ENCODE results near the gene DAPK2.

The DAPK2 gene

DNA sequence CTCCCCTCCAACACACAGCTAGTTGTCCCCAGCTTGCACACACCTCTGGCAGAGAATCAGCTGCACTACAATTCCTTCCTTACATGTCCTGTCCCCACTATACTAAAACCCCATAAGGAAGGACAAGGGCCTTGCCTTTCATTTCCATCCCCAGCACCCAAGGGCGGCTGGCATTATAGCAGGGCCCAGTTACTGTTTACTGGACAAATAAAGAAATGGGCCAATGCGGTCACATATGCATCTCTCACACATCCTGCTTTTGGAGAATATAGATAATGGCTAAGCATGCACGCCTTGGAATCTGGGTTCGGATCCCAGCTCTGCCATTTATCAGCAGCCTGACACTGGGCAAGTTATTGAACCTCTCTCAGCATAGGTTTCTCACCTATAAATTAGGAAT lies 99.1 kb downstream of the DAPK2 start:
- TF ChIP-seq REST (IDR thresholded peaks at IDR 0.05; ENCODE audit: insufficient read depth in 1 of 2, low read depth in 2 of 2, low read length in 2 of 2) (no peak), TAF1 (IDR thresholded peaks at IDR 0.05; ENCODE audit: borderline replicate concordance, insufficient read depth, low read length) (no peak), SIN3A (IDR thresholded peaks at IDR 0.05; ENCODE audit: borderline replicate concordance, insufficient read depth, low read length) (no peak), FOXP2 (optimal IDR thresholded peaks at IDR 0.05; ENCODE audit: borderline replicate concordance, extremely low read depth, extremely low read length, insufficient read depth) (no peak), POLR2AphosphoS5 (IDR thresholded peaks at IDR 0.05; ENCODE audit: low read depth, low read length) (no peak)

- no peak for TF ChIP-seq TAF1 (IDR thresholded peaks at IDR 0.05; ENCODE audit: borderline replicate concordance, insufficient read depth, low read length)
- no peak for TF ChIP-seq SIN3A (IDR thresholded peaks at IDR 0.05; ENCODE audit: borderline replicate concordance, insufficient read depth, low read length)
- TF ChIP-seq POLR2AphosphoS5 (IDR thresholded peaks at IDR 0.05; ENCODE audit: low read depth, low read length): no peak
- TF ChIP-seq FOXP2 (optimal IDR thresholded peaks at IDR 0.05; ENCODE audit: borderline replicate concordance, extremely low read depth, extremely low read length, insufficient read depth): no peak
- no peak for TF ChIP-seq REST (IDR thresholded peaks at IDR 0.05; ENCODE audit: insufficient read depth in 1 of 2, low read depth in 2 of 2, low read length in 2 of 2)
Measured at GRCh38 chr15:63946524-63947065, 99.7 kb downstream of the DAPK2 start.

GRCh38 chr15:63945838-63946298 lies 100.4 kb downstream of the DAPK2 start:
- TF ChIP-seq POLR2AphosphoS5 (IDR thresholded peaks at IDR 0.05; ENCODE audit: low read depth, low read length) (no peak), FOXP2 (optimal IDR thresholded peaks at IDR 0.05; ENCODE audit: borderline replicate concordance, extremely low read depth, extremely low read length, insufficient read depth) (no peak), SIN3A (IDR thresholded peaks at IDR 0.05; ENCODE audit: borderline replicate concordance, insufficient read depth, low read length) (no peak), REST (IDR thresholded peaks at IDR 0.05; ENCODE audit: insufficient read depth in 1 of 2, low read depth in 2 of 2, low read length in 2 of 2) (no peak), TAF1 (IDR thresholded peaks at IDR 0.05; ENCODE audit: borderline replicate concordance, insufficient read depth, low read length) (no peak)

DNA sequence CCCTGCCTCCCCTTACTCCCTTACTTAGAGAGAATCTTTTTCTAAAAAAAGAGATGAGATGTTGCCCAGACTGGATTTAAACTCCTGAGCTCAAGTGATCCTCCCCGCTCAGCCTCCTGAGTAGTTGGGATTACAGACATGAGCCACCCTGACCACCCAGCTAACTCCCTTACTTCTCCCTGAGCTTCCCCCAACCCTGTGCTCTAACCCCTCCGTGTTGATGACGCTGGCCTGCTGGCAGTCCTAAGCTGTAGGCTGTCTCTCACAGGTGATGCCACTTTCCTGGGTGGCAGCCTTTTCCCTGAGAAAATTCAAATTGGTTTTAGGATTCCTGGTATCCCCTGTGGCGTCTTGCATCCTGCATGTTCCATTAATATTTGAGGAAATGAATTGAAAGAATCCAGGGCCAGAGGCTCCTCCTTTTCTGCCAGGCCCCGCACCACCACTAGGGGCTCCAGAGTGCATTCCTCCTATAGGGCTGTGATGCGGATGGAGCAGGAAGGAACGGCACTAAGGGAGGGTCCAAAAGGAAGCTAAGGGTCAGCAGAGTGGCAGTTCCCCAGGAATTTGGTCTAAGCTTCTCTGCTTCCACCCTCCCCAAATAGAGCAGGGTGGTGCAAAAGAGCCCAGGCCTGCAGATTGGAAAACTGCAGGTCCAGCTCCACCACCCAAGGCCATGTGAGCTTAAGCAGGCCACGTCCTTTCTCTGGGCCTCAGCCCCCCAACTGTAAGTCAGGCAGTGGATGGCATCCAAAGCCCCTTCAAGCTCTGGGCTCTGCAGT lies 101.1 kb downstream of the DAPK2 start:
- no peak for TF ChIP-seq FOXP2 (optimal IDR thresholded peaks at IDR 0.05; ENCODE audit: borderline replicate concordance, extremely low read depth, extremely low read length, insufficient read depth)
- TF ChIP-seq REST (IDR thresholded peaks at IDR 0.05; ENCODE audit: insufficient read depth in 1 of 2, low read depth in 2 of 2, low read length in 2 of 2): no peak
- no peak for TF ChIP-seq SIN3A (IDR thresholded peaks at IDR 0.05; ENCODE audit: borderline replicate concordance, insufficient read depth, low read length)
- TF ChIP-seq TAF1 (IDR thresholded peaks at IDR 0.05; ENCODE audit: borderline replicate concordance, insufficient read depth, low read length): no peak
- TF ChIP-seq POLR2AphosphoS5 (IDR thresholded peaks at IDR 0.05; ENCODE audit: low read depth, low read length): no peak

Measured in PFSK-1 (cell line).